Adrenal gland (tissue), 5 donors: ENCODE measurements around the gene CAPN5.

Source experiments
- POLR2A ChIP-seq, 2 donors: fragments of 450-650 bp; IDR thresholded peaks; one replicate each; pipeline ENCODE4 v1.6.1; 2017; ENCODE audit warnings: antibody characterized with exemption in 2 of 2, mild to moderate bottlenecking in 2 of 2, moderate library complexity in 1 of 2
- TF ChIP-seq, protein P1 (sequence below), 6 experiments: fragments of 450-650 bp in 4 of 6; fragments of 200-600 bp in 2 of 6; sonication (generic) in 1 of 6; IDR thresholded peaks; 1 replicate in 5 of 6; 2 replicates in 1 of 6; pipeline versions ENCODE4 v1.5.1 to v1.8.0; 2016 to 2021; ENCODE audit warnings: antibody characterized with exemption in 6 of 6, mild to moderate bottlenecking in 2 of 6, moderate library complexity in 1 of 6
- donor health status: DM: no; HTN: no; CAD: no.

DNA sequence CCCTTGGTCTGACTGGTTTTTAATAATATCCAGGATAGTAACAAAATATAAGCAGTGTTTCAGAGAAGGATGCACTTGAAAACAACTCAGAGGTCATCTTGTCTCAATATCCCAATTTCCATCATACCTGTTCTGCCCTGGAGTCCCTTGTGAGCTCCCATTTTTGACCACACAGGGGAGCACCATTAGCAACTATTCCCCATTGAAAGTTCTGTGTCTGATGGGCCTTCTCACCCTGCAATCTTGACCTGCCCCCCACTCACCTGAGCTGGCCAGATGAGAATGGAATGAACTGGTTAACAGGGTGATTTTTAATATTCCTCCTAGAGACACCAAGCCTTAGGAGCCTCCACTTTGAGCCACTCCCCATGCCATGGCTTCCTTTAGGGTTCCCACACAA lies 3.8 kb upstream of the CAPN5 start:
- TF ChIP-seq, protein P1, sequence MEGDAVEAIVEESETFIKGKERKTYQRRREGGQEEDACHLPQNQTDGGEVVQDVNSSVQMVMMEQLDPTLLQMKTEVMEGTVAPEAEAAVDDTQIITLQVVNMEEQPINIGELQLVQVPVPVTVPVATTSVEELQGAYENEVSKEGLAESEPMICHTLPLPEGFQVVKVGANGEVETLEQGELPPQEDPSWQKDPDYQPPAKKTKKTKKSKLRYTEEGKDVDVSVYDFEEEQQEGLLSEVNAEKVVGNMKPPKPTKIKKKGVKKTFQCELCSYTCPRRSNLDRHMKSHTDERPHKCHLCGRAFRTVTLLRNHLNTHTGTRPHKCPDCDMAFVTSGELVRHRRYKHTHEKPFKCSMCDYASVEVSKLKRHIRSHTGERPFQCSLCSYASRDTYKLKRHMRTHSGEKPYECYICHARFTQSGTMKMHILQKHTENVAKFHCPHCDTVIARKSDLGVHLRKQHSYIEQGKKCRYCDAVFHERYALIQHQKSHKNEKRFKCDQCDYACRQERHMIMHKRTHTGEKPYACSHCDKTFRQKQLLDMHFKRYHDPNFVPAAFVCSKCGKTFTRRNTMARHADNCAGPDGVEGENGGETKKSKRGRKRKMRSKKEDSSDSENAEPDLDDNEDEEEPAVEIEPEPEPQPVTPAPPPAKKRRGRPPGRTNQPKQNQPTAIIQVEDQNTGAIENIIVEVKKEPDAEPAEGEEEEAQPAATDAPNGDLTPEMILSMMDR (IDR thresholded peaks at IDR 0.05), result peak in 1 of 6 experiments; percentile 12
- no peak for TF ChIP-seq POLR2A (IDR thresholded peaks at IDR 0.05)
